ENCODE results near the gene KLHL2. TPM values are rescaled to one million over a fixed set of nuclear protein-coding genes. Genes with fewer than 3 reads are reported as not detected.

The KLHL2 gene
- total RNA-seq, 1 experiment from 2014 or later = 23.7 TPM

DNA sequence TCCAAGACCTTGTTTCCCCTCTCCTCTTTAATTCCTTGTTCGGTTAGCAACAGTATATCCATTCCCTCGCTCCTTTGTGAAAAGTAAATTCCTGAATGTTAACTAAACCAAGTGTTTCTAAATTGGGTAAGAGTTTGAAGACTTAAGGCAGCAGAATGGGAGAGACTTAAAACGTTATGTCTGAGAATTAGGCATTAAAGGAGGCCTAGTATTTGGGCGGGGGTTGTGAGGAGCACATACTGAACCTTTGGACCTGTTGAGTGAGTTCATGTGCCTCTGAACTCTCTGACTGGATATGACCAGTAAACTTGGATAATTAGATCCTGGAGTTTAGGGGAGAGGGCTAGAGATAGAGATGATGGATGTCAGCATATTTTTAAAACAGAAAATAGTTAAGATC lies 121.3 kb downstream of the KLHL2 start:
- intact Hi-C loops (cut with micrococcal nuclease; ENCODE audit: unreplicated experiment) = loop anchor here (5.0 kb wide), 1 partner anchor 196 kb away; no protein-coding TSS in a partner anchor
- ChIA-PET CTCF (no interaction called here), POLR2A (ENCODE audit: low non-redundant PET) (no interaction called here)
- Histone ChIP-seq H3K4me3 (ENCODE audit: low read depth, low read length, poor library complexity, severe bottlenecking) (peak overlapping the region; percentile 71), H3K4me1 (ENCODE audit: insufficient read depth, low read length, poor library complexity, severe bottlenecking) (peaks cover 24% of the 10 kb centered on the region), H3K9me3 (ENCODE audit: low read depth, low read length, poor library complexity, severe bottlenecking) (peaks cover 7% of the 10 kb centered on the region), H3K27me3 (replicated peaks; ENCODE audit: insufficient read depth, low read depth, low read length, poor library complexity) (no peaks in the 10 kb centered on the region), H3K27ac (ENCODE audit: low read depth, low read length, poor library complexity, severe bottlenecking) (peak overlapping the region; percentile 75), H3K36me3 (ENCODE audit: insufficient read depth, low read length, poor library complexity, severe bottlenecking) (peaks cover 38% of the 10 kb centered on the region)
- TF ChIP-seq, protein P1, sequence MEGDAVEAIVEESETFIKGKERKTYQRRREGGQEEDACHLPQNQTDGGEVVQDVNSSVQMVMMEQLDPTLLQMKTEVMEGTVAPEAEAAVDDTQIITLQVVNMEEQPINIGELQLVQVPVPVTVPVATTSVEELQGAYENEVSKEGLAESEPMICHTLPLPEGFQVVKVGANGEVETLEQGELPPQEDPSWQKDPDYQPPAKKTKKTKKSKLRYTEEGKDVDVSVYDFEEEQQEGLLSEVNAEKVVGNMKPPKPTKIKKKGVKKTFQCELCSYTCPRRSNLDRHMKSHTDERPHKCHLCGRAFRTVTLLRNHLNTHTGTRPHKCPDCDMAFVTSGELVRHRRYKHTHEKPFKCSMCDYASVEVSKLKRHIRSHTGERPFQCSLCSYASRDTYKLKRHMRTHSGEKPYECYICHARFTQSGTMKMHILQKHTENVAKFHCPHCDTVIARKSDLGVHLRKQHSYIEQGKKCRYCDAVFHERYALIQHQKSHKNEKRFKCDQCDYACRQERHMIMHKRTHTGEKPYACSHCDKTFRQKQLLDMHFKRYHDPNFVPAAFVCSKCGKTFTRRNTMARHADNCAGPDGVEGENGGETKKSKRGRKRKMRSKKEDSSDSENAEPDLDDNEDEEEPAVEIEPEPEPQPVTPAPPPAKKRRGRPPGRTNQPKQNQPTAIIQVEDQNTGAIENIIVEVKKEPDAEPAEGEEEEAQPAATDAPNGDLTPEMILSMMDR (conservative IDR thresholded peaks at IDR 0.05; ENCODE audit: low read depth, low read length) = no peak
- no TSS peak for BruUV-seq (replicated peaks)
- DNase-seq (ENCODE audit: low spot score) = peak; percentile 7

DNA sequence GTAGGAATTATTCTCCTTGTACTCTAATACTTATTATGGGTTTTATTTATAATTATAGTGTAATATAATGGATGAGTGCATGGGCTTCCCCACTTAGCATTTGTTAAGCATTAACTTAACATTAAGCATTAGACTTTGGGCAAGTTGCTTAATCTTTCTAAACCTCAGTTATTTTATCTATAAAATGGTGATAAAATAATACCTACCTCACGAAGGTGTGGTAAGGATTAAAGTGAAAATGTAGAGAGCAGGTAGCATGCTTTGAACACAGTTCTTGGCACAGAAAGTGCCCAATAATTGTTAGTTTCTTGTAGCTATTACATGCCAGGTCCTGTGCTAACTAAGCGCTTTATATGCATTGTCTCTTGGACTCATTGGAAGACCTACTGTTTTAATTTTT lies 122.7 kb downstream of the KLHL2 start:
- intact Hi-C loops (cut with micrococcal nuclease; ENCODE audit: unreplicated experiment) = loop anchor here (5.0 kb wide), 1 partner anchor 132 kb away; no protein-coding TSS in a partner anchor
- Histone ChIP-seq H3K9me3 (ENCODE audit: low read depth, low read length, poor library complexity, severe bottlenecking) (peaks cover 6% of the 10 kb centered on the region), H3K4me1 (ENCODE audit: insufficient read depth, low read length, poor library complexity, severe bottlenecking) (peaks cover 34% of the 10 kb centered on the region), H3K27me3 (replicated peaks; ENCODE audit: insufficient read depth, low read depth, low read length, poor library complexity) (no peaks in the 10 kb centered on the region), H3K27ac (ENCODE audit: low read depth, low read length, poor library complexity, severe bottlenecking) (peak overlapping the region; percentile 2), H3K36me3 (ENCODE audit: insufficient read depth, low read length, poor library complexity, severe bottlenecking) (peaks cover 51% of the 10 kb centered on the region), H3K4me3 (ENCODE audit: low read depth, low read length, poor library complexity, severe bottlenecking) (peak overlapping the region; percentile 71)
- DNase-seq (ENCODE audit: low spot score) = no peak
- TF ChIP-seq, protein P1 (conservative IDR thresholded peaks at IDR 0.05; ENCODE audit: low read depth, low read length) = no peak
- no peak for TF ChIP-seq EZH2 (IDR thresholded peaks at IDR 0.05; ENCODE audit: borderline replicate concordance, low read depth, low read length, poor library complexity, severe bottlenecking)
- CTCF ChIA-PET = no interaction called here
- BruUV-seq (replicated peaks) = no TSS peak
- POLR2A ChIA-PET (ENCODE audit: low non-redundant PET) = no interaction called here

DNA sequence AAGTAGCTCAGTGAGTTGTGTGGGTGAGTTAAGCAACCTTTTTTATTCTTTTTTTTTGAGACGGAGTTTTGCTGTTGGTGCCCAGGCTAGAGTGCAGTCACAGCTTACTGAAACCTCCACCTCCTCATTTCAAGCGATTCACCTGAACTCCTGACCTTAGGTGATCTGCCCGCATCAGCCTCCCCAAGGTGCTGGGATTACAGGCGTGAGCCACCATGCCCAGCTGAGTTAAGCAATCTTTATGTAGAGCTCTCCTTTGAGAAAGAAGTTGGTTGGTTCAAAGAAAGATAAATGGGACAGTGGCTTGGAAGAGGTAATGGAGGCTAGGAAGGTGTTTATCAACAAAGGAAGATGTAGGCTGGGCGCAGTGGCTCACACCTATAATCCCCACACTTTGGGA lies 123.3 kb downstream of the KLHL2 start:
- peak overlapping the region; percentile 71 for H3K4me3 ChIP-seq (ENCODE audit: low read depth, low read length, poor library complexity, severe bottlenecking)
- intact Hi-C loops (cut with micrococcal nuclease; ENCODE audit: unreplicated experiment) = loop anchor here (5.0 kb wide), 1 partner anchor 132 kb away; no protein-coding TSS in a partner anchor
- peaks cover under 1% of the 10 kb centered on the region for H3K9me3 ChIP-seq (ENCODE audit: low read depth, low read length, poor library complexity, severe bottlenecking)
- CTCF ChIA-PET = no interaction called here
- no peaks in the 10 kb centered on the region for H3K27me3 ChIP-seq (replicated peaks; ENCODE audit: insufficient read depth, low read depth, low read length, poor library complexity)
- H3K27ac ChIP-seq (ENCODE audit: low read depth, low read length, poor library complexity, severe bottlenecking) = no peak overlapping the region
- H3K36me3 ChIP-seq (ENCODE audit: insufficient read depth, low read length, poor library complexity, severe bottlenecking) = peaks cover 57% of the 10 kb centered on the region
- TF ChIP-seq EZH2 (IDR thresholded peaks at IDR 0.05; ENCODE audit: borderline replicate concordance, low read depth, low read length, poor library complexity, severe bottlenecking) = no peak
- TF ChIP-seq, protein P1 (conservative IDR thresholded peaks at IDR 0.05; ENCODE audit: low read depth, low read length) = no peak
- DNase-seq (ENCODE audit: low spot score) = no peak
- POLR2A ChIA-PET (ENCODE audit: low non-redundant PET) = no interaction called here
- H3K4me1 ChIP-seq (ENCODE audit: insufficient read depth, low read length, poor library complexity, severe bottlenecking) = peaks cover 36% of the 10 kb centered on the region
- BruUV-seq (replicated peaks) = no TSS peak
